Stimulated activated CD4-positive, alpha-beta T cell treated with anti-CD3 and anti-CD28 coated beads, Interleukin-12 subunit alpha, Interleukin-12 subunit beta, amount 100 ng/mL, for 24 hours (primary cell): ENCODE results near the gene AP1M2.
"Not testable (repeated sequence)": the region's sequence is repeated elsewhere in the genome, so short reads cannot be mapped to it uniquely, and the experiment has no call there.

Source experiments
- DNase-seq, 2 experiments: peaks; one replicate each; pipeline ENCODE4 v3.0.0-alpha.2; 2020; ENCODE audit warnings: low read depth in 2 of 2

The AP1M2 gene

GRCh38 chr19:10601999-10602329, 14.9 kb upstream of the AP1M2 start:
- DNase-seq = no peak

GRCh38 chr19:10600149-10600548, 13.0 kb upstream of the AP1M2 start:
- DNase-seq = no peak

DNA sequence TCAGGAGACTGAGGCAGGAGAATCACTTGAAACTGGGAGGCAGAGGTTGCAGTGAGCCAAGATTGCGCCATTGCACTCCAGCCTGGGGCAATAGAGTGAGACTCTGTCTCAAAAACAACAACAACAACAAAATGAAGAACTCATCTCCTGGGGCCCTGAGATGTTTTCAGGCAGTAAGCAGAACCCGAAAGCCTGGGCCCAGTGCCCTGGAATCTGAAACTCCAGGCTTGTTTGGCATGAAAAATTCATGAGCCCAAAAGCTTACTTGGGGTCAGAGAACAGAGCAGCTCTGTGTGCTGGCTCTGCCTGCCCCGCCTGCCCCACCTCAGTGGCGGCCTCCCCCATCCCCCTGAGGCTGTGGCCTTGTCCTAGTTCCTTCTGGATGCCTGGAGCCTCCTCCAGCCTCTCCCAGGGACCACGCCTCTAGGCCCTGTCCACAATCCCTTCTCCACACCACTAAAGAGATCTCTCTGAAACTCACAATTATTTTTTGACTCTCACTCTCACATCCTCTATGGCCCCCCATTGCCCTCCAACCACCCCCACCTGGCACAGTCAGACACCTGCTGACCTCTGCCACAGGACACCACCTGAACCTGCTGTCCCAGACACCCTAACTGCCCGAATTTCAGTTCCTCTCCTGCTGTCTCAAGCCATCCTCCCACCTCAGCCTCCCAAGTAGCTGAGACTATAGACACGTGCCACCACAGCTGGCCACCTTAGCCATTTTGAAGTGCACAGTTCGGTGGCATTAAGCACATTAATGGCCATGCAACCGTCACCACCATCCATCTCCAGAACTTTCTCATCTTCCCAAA, 6.9 kb upstream of the AP1M2 start:
- no peak for DNase-seq

- no peak for DNase-seq
Observed at GRCh38 chr19:10593148-10593547, 6.0 kb upstream of the AP1M2 start.

GRCh38 chr19:10587839-10588150, 683 bp upstream of the AP1M2 start:
- DNase-seq = no peak

DNA sequence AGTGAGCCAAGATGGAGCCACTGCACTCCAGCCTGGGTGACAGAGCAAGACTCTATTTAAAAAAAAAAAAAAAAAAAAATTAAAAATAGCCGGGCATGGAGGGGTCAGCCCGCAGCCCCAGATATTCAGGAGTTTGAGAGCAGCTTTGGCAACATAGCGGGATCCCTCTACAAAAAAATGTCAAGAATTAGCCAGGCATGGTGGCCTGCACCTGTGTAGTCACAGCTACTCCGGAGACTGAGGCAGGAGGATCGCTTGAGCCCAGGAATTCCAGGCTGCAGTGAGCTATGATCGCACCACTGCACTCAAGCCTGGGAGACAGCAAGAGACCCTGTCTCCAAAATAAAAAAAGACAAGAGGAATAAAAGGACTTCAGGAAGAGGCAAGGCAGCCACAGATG, 716 bp downstream of the AP1M2 start:
- no peak for DNase-seq

DNA sequence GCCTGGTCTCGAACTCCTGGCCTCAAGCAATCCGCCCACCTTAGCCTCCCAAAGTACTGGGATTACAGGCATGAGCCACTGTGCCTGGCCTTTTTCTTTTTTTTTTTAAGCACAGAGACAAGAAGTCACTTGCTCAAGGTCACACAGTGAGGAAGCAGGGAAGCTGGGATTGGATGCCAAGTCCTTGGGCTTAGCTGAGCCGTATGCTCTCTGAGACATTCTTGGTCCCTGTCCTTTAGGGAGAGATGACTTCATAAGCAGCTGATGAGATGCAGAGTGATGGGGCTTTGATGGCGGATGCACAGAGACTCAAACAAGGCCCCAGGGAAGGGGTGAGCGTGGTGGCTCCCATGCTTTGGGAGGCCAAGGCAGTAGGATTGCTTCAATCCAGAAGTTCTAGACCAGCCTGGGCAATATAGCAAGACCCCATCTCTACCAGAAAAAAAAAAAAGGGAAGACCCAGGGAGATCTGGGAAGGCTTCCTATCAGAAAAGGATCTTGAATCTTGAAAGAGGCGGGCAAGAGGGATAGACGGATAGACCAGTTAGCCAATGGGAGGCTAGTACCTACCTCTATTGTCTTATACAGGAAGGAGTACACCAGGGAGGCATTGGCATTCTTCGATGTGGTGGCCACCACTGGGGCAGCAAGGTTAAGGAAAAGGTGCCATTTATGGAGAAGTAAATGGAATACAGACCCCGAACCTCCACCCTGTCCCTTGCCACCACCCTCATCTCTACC, 3.9 kb downstream of the AP1M2 start:
- no peak for DNase-seq

- DNase-seq = no peak
Observed at GRCh38 chr19:10582091-10582490, 5.0 kb downstream of the AP1M2 start.

- DNase-seq = peak; percentile 75 to 90
Observed at GRCh38 chr19:10580979-10581631, 6.0 kb downstream of the AP1M2 start.

GRCh38 chr19:10577951-10578350, 9.2 kb downstream of the AP1M2 start:
- DNase-seq = no peak

GRCh38 chr19:10575011-10575716, 11.9 kb downstream of the AP1M2 start:
- no peak for DNase-seq

DNA sequence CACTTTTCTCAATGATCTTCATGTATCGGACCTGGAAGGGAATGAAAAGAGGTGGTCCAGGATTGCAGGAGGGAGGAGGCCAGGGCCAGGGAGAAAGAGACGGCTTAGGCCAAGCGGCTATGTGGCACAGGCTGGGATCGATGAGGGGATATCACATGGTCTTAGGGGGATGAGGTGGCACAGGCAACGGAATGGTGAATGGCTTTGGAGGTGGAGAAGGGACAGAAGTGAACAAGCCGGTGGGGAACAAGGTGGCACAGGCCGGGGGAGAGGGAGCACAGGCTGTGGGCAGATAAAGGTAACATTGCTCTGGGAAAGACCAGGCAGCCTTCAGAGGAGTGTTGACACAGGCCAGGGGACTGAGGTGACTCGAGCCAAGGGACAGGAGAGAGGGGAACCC, 12.7 kb downstream of the AP1M2 start:
- no peak for DNase-seq

DNA sequence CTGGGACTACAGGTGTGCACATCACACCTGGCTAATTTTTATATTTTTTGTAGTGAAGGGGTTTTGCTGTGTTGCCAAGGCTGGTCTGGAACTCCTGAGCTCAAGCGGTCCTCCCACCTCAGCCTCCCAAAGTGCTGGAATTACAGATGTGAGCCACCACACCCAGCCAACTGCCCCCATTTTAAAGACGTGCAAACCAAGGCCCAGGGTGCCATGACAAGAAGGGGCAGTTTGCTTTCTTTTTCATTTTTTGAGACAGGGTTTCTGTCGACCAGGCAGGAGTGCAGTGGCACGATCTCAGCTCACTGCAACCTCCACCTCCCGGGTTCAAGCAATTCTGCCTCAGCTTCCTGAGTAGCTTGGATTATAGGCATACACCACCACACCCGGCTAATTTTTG, 13.3 kb downstream of the AP1M2 start:
- not testable (repeated sequence) for DNase-seq

DNA sequence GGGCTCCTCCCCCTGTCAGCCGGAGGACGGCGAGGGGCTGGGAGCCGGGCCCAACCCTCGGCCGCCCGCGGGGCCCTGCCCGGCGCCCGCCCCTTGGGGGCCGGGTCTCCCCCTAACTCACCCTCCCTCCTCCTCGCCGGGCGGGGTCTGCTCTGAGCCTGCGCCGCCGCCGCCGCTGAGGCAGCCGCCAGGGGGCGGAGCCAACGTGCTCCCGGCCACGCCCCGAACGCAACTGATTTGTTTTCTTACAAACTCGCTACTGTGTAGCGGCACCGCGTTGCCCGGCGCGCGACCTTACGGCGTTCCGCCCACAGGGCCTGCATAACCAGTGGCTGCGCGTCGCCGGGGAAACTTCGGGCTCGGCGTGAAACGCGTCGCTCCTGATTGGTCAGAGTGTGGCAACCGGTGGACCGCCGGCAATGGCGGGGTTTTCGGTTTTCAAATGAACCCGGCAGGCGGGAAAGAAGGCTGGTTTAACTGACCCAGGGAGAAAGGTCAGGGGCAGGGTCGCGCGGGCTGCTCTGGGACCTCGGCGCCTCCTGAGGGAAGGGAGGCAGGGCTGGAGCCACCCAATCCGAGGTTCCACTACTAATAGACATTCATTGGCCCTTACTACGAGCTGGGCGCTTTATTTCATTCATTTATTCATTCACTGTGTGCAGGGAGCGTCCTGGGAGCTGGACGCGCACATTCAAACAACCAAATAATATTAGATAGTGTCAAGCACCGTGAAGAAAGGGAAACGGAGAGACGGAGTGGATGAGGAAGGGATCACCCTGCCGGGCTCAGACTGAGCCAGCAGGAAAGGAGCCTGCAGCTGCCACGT, 18.1 kb downstream of the AP1M2 start, which contains the start of gene CDKN2D:
Gene CDKN2D (minus strand): TSS at position 154 of the 826 bp plus-strand sequence. CDS start 326 bp downstream, outside the sequence.
- DNase-seq = peak; percentile 99 to 100

DNA sequence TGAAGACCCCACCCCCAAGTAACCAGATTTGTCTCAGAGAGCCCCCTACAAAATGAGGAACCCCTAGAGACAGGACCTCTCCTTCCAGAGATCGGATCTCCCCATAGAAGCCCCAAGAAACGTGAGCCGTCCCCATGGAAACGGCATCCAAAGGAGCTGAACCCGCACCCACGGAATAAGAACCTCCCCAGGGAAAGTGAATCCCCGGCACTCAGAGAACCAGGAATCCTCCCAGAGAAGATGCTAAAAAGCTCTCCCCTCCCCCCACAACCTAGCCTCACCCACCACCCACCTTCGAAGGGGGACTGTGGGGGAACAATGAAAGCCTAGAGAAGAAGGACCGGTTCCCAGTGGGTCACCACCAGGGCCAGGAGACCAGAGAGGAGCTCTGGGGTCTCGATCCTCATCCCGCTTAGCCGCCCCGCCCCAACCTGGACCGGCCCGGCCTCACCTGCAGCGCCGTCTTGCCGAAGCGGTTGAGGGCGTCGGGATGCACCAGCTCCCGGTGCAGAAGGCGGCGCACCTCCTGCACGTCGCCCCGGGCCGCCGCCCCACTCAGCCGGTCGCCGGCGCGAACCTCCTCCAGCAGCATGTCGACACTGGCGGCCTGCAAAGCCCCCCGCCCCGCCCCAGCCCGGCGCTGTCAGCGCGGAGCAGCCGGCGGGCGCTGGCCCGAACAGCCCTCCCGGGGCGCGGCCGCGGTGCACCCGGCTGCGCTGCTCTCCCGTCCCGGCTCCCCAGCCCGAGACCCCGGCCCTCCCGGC, 18.9 kb downstream of the AP1M2 start:
- DNase-seq = no peak

GRCh38 chr19:10567656-10568055, 19.5 kb downstream of the AP1M2 start:
- DNase-seq = no peak

DNA sequence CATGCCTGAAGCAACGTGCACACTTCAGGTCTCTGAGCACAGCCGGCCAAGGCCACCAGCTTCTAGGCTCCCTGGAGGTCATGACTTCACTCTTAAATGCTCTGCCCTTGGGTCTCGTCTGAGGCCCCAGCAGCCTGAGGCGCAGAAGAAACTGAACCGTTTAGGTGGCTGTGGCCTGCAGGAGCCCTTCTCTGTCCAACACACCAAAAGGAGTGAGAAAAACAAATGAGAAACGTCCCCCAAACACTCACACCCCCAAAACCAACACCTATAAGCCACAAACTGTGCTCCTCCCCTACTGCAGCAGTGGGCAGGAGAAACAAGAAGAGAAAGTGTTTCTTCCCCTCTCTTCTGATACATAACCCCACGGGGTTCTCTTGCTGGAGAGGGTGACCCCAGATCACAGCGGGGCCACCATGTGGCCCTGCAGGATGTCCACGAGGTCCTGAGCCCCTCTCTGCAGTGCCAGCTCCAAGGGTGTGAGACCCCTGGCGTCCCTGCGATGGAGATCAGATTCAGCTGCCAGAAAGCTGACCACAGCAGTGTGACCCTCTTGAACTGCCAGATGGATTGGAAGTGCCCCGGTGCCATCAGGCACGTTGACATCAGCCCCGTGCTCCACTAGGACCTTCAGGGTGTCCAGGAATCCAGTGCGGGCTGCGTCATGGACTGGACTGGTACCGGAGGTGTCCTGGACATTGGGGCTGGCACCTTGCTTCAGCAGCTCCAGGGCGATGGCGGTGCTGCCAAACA, 20.3 kb downstream of the AP1M2 start:
- no peak for DNase-seq

DNA sequence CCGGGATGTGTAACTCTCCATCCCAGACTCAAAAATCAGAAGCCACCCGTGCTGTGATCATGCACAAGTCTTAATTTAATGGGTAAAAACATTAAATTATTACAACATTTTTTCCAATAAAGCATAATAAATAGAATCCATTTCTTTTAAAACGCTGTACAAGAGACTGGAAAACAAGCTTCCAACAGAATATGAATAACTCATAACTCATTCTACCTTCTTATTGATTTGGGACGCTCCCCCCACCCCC, 20.8 kb downstream of the AP1M2 start:
- DNase-seq = no peak

- DNase-seq = peak; percentile 94 to 99
Observed at GRCh38 chr19:10565567-10566407, 21.3 kb downstream of the AP1M2 start, which contains the start of gene KRI1. TSS of gene KRI1 (minus strand) at chr19:10566010. CDS start at chr19:10565999, 11 bp downstream.
